ENCODE results near the gene TGFBRAP1.
A peak's percentile ranks its signal among the peaks of the same experiment; 100 is the strongest.

The TGFBRAP1 gene

DNA sequence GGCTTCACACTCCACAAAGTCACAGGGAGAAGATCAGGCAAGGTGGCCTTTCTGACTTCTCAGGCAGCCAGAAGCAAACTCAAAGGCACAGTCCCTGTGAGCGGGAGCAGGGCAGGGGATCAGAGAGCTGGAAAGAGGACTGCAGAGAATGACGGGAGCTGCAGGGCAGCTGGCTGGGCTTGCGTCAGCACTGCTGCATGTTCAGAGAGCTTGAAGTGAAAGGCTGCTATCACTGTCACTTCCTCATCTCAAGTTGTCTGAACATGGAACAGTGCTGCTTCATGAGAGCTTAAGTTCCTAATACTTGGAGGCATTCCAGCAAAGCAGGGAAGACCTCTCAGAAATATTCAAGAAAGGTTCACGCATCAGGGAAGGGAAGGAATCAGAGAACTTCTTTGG lies 20.4 kb downstream of the TGFBRAP1 start:
- peak; percentile 33 for DNase-seq (ENCODE audit: low spot score)

DNA sequence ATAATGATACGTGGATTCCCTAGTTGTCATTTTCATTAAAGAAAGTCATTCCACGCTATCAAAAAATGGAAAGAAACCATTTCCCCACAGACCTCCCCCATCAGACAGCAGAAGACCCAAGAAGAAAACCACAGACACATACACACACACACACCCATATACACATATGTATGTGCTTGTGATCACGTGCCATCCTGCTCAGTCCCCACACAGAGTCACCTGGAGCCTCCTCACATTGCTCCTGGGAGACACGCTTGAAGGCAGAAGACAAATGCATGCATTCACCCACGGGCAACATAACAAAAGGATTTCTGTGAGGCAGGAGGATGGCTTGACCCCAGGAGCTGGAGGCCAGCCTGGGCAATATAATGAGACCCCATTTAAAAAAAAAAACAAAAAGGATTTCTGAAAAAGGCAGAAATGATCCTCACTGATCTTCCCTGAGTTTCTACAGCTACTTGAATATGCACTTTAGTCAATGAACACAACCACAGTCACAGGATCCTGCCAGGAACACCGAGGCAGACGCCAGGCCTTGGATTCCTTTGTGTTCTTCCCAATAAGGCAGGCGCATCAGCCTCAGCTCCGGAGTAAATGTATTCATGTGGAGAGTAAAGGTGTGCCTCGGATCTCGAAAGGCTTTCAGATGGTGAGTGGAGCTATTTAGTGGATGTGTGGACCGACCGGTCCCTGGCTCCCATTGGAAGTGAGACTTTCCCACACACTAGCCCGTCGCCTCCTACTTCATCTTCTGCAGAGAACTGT lies 21.0 kb downstream of the TGFBRAP1 start:
- DNase-seq (ENCODE audit: low spot score), result no peak

DNA sequence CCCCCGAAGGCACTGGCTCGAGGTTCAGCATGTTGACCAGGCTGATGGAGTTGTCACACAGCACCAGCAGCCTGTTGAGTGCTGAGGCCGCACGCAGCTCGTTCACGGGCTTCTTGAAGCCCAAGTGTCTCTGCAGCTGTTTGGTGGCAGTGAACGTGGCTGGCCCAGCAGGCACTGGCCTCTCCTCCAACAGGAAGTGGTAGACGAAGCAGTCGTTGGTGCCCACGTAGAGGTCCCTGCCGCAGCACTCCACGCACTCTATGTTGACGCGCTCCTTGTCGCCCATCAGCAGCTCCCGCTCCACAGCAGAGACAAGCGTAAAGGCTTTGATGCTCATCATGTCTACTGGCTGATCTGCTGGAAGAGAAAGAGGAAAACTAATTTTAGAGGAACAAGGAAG lies 21.6 kb downstream of the TGFBRAP1 start:
- DNase-seq (ENCODE audit: low spot score), result no peak

DNA sequence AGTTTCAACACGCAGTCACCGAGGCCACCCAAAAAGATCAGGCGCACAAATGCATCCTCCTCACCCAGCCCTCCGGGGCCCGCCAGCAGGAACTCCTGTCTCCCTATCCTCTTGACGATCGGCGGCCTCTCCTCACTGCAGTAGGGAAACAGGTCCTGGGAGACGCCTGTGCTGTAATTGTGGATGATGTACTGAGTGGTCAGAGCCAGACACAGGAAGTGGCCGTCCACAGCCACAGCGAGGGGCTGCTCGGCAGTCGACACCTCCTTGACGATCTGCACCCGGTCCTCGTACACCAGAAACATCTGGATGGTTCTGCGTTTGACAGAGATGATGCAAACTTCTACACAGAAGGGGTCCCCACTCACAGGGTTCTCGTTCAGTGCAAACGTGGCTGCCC lies 22.0 kb downstream of the TGFBRAP1 start:
- DNase-seq (ENCODE audit: low spot score), result no peak

DNA sequence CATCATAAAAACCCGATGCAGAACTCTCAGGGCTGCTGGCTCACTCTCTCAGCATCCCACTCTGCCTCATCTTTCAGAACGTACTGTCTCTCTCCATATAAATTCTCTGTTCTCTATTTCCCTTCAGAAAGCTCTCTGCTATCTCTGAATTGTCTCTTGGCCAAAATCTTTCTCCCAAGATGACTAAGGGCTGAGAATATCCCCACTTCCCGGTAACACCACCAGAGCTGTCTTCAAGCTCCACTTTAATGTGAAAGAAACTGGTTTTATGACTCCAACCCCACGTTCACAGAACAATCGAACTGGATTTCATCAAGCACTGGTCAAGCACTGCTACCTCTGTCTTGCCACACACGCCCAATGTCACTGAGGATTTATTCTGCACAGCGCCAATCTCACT lies 22.4 kb downstream of the TGFBRAP1 start:
- no peak for DNase-seq (ENCODE audit: low spot score)

DNA sequence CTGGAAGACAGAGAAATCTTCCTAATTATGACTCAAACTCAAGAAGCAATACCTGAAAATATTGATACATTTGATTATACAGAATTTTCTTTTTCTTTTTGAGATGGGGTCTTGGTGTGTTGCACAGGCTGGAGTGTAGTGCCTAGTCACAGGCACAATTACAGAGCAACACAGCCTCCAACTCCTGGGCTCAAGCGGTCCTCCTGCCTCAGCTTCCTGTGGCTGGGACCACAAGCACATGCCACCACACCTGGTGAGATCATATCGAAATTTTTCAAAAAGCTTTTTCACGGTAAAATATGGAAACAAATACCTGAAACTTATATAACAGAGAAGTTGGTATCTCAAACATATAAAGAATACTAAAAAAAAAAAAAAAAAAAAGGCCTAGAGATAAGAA lies 27.9 kb downstream of the TGFBRAP1 start:
- no peak for DNase-seq (ENCODE audit: low spot score)

DNA sequence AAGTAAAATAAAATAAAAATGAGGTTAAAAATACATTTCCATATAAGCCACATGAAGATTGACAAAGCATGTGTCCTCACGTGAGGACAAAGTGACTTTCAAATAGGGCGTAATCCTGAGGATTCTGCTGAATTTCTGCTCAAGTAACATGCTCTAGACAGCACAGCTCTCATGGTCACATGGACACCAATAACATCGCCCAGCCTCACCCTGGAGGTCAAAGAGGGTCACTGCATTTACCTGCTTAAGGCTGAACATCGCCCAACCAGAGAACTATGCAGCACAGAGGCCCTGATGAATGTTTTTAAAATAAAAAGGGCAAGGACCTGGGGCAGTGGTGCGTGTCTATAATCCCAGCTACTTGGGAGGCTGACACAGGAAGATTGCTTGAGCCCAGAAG lies 30.2 kb downstream of the TGFBRAP1 start:
- DNase-seq (ENCODE audit: low spot score), result no peak

DNA sequence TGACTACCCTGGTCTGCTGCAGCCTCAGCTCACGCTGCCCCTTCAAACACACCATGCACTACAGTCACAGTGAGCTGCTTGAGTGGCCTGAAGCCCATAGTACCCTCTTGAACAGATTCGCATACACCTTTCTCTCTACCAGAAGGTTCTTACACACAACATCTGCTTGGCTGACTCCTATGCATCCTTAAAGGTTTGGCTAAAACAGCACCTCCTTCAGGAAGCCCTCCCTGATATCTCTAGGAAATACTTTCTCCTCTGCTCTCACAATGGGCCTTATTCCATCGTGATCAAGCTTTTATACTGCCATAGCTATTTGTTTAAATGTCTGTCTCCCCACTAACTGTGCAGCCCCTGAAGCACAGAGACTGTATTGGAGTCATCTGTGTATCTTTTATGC lies 31.5 kb downstream of the TGFBRAP1 start:
- DNase-seq (ENCODE audit: low spot score), result no peak

DNA sequence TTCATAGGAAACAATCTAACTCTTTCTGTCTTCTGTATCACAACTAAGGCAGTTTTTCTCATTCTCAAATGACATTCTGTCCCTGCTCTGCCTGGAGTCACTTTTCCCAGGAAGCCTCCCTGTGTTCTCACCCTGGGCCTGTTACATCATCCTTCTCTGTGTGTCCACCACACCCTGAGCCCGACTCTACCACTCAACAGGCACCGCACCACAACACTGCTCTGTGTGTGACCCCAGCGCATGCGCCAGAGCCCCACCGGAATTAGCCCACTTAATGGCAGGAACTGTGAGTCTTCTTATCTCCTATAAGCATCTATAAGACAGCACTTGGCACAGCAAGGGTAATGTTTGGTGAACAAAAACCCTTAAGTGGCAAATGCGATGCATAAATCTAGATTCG lies 32.3 kb downstream of the TGFBRAP1 start:
- no peak for DNase-seq (ENCODE audit: low spot score)

DNA sequence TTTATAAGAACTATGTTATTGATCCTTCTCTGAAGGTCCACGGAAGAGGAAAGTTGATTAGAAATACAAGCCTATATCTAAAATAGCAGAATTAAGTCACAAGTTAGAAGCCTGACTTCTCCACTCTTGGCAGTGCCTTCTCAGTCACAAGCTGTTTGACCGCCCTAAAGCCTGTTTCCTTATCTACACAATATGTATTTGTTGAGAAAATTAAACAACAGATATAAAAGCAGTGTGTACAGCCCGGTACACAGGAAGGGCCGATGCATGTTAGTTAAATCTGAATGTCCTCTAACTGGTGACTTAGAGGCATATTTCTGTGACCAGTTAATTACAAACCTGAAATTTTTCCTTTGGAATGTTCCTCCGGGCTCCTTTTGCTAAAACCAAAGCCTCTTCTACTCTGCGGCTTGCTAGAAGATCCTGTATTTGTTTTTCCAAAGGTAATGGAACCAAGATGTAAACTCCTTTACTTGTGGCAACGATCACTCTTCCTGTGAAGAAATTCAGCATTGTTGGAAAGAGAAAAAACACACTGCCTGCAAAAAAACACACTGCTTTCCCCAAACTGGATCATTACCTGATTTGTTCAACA lies 33.4 kb downstream of the TGFBRAP1 start:
- DNase-seq (ENCODE audit: low spot score), result no peak

DNA sequence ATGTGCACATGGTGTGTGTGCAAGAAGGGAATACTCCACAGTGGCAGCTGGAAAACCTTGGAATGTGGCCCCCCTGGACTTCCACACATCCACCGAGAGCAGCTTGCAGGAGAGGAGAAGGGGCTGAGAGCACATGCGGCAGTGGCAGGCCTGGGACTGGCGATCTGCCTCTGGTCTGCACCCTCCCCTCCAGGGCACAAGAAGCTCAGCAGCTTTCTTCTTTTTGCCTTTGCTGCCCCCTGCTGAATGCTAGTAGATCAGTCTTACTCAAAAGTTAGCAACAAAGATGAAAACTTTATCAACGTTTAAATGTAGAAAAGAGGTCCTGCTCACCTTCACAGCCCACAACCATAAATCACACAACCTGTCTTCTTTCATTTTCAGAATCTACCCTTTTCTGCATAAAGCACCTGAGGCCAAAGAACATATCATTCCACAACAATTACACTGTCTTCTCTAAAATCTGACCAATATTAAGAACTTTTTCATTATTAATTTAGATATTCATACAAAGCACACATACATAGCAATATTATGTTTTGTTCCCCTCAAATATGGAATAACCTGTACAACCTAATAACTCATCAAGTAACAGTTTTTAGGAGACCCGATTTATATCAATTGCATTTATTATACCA lies 34.6 kb downstream of the TGFBRAP1 start:
- peak; percentile 69 for DNase-seq (ENCODE audit: low spot score)

DNA sequence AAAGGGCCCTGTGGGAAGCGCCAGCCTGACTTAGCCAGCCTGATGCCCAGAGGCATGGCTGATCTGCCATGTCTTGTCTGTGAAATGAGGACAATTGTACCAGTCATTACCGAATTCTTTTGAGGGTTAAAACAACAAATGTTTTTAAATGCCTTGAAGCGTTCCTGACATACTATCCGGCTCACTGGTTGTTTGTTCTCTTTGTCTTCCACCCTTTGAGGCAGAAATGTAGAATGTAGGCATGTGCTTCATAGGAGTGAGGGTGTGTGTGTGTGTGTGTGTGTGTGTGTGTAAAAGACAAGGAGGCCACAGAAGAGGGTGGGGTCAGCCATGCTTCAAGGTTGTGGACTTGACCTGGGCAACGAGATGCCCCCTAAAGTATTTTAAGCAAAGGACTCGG lies 35.5 kb downstream of the TGFBRAP1 start:
- DNase-seq (ENCODE audit: low spot score), result no peak

DNA sequence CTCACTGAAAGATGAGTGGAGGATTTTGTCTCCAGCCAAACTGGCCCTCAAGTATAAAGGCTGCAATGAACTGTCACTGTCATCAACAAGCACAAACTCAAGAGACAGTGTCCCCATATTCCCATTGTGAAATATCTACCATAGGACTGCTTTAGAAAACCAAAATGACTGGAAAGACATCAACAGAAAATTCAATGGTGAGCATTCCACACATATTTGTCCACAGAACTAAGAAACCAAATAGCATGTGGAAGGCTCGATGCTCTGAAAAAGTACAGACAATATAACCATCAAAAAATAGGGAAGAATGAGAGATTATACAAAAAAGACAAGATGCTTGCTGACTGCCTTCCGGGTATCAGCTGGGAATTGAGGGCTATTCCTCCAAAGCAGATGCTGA lies 37.6 kb downstream of the TGFBRAP1 start:
- DNase-seq (ENCODE audit: low spot score), result no peak

DNA sequence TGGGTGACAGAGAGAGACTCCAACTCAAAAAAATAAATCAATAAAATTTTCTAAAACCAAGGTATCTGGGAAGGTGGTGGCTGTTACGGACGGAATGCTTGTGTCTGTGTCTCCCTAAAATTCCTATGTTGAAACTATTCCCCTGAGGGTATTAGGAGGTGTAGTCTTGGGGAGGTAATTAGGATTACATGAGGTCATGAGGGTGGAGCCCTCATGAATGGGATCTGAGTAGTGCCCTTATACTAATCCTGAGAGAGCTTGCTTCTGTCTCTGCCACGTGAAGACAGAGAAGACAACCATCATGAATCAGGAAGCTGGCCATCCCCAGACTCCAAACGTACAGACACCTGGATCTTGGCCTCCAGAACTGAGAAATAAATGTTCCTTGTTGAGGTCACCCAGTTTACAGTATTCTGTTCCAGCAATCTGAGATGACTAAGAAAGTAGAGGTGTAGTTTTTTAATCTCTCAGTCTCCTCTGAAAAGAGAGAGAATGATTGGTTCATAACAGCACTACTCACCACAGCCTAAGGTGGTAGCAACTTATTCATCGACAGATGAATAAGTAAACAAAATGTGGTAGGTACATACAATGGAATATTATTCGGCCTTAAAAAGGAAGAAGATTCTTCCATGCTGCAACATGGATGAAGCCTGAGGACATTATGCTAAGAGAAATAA lies 38.4 kb downstream of the TGFBRAP1 start:
- DNase-seq (ENCODE audit: low spot score), result no peak

DNA sequence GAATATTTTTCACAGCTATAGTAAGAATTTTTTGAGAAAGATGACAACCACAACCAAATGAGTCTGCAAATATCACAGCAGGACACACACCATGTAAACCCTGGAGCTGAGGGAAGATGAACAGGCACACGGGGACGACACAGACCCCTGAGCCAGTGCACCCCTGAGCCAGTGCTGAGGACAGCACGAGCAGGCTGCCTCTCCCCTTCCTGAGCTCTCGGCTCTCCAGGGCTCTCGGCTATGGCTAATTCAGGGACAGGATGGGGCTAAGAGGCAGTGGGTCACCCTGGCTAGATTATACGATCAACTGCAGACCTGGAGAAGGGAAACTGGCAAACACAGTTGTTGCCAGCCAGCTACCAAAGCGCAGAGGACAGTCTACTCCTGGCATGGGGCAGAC lies 41.4 kb downstream of the TGFBRAP1 start:
- no peak for DNase-seq (ENCODE audit: low spot score)

DNA sequence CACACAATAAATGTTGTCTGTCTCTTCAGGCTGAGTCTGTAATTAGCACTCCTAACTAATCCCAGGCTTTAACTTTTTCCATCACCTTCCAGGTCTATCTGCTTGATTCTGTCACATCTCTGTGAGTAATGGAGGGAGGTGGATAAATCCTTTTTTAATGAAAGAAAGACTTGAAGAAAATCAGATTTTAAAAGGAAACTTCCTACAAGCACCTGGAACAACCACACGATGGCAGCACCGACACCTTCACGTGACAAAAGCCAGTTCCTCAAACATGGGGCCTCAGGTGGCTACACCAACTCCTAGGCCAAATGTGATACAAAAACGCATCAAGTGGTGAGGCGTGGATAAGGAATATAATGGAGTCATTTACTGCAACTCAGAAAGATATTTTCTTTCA lies 41.8 kb downstream of the TGFBRAP1 start:
- no peak for DNase-seq (ENCODE audit: low spot score)

DNA sequence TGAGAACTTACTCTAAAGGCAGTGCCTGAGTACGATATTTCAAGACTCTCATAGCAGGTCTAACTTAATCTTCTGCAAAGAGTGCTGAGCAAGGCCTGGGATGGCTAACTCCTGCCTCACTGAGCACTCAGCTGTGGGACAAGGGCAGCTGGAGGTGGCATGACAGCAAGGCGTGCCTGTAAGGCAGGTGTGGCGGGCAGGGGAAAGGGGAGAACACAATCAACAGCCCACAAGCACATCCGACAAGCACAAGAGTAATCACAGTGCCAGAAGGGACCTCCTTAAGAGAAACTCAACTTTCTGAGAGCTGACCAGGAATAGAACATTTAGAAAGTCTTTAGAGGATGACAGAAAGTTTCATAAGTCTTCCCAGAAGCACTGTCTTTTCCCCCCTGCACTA lies 46.0 kb downstream of the TGFBRAP1 start:
- DNase-seq (ENCODE audit: low spot score), result no peak

DNA sequence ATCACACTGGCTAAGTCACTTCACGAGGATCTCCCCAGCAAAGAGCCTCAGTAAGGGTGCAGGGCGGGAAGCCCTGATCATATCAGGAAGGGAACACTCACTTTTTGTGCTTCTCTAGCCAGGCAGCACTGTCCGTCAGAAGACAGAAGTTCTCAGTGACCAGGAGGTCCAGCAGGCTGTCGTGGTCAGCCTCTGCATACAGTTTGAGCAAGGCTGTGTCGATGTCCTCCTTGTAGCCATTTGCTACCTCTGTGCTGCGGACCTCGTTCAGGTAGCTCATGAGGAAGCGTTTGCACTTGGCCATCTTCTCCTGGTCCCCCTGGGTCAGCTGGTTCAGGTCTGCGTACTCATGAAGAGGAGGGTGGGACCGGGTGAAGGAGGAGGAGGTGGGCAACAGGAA lies 49.3 kb downstream of the TGFBRAP1 start:
- DNase-seq (ENCODE audit: low spot score), result no peak

DNA sequence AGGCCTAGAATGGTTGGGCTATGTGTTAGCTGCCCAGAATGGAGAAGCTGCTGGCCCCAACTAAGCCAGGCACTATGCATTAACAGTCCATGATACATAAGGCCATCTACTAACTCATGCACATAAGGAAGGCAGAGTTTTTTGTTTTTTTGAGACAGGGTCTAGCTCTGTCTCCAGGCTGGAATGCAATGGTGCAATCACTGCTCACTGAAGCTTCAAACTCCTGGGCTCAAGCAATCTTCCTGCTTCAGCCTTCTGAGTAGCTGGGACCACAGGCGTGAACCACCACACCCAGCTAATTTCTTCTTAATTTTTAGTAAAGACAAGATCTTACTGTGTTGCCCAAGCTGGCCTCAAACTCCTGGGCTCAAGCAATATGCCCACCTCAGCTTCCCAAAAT lies 50.4 kb downstream of the TGFBRAP1 start:
- no peak for DNase-seq (ENCODE audit: low spot score)

DNA sequence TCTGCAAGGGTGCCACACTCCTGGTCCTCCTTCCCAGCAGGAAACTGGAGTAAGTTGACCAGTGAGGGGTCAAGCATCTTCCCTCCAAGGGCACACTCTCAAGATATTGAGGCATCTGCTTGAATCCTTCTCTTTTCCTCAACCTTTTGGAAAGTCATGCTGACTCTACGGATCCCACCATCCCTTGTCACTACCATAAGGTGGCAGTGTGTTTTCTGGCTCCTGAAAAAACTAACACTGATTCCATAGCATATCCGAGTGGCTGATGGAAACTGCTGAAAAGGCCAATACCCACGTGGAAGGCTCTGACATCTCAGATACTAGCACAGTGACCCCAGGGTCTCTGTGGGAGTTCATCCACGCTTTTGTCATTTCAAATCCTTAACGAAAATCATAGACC lies 50.9 kb downstream of the TGFBRAP1 start:
- no peak for DNase-seq (ENCODE audit: low spot score)

DNA sequence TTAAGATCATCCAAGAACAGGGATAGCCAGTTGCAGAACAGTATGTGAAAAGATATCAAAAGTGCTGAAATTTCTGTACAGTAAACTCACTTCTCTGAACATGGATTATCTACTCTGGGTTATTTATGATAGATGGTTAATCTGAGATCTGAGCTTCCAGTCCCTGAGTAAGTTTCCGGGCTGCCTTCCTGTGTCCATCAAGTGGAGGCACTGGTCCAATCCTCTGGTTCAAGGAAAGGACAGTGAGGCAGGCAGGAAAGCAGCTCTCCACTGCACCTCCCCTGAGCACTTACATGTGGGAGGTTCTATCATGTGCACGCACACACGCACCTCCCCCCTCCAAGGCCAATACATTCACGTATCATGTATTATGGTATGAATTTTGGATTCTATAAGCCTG lies 55.5 kb downstream of the TGFBRAP1 start:
- no peak for DNase-seq (ENCODE audit: low spot score)

DNA sequence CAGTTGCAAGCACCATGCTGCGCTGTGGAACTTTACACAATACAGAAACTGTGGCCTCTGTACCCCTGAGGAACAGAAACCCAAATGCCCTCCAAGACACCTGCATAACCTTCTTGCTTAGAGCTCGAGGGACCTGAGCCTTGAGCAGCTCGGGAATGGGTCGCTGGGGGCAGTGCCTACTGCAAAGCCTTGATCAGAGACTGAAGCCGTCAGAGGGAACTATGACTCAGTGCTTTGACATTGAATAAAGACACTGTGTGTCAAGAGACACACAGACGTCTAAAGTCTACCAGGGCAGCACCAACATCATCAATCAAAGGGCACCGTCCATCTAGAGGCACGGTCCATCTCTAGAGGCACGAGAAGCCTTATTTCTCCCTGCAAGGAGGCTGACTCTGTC lies 57.4 kb downstream of the TGFBRAP1 start:
- DNase-seq (ENCODE audit: low spot score), result no peak

DNA sequence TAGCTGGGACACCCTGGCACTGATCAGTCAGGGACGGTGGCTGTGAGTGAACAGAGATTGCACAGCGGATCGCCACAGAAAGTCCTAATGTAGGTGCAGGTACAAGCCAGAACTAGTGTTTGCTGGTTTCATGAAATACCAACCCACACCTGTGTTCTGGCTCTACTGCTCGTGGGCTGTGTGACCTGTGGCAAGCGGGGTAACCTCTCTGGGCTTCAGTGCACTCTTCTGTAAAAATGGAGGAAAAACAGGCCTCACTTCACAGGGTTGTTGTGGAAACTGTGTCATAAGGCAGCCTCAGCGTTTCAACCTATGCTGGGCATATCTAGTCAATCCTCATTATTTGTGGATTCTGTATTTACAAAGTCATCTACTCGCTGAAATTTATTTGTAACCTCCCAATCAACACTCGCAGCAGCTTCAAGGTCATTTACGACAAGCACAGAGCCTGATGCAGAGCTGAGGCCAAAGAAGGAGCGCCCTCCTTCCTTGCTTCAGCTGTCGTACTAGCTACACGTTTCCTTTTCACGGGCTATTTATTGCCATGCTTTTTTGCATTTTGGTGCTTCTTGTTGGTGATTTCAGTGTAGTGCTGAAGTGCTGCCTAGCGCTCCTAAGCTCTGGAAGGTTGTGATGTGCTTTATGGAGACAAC lies 58.0 kb downstream of the TGFBRAP1 start:
- no peak for DNase-seq (ENCODE audit: low spot score)
